Measurements from ENCODE around the gene OLA1.

Gene OLA1

DNA sequence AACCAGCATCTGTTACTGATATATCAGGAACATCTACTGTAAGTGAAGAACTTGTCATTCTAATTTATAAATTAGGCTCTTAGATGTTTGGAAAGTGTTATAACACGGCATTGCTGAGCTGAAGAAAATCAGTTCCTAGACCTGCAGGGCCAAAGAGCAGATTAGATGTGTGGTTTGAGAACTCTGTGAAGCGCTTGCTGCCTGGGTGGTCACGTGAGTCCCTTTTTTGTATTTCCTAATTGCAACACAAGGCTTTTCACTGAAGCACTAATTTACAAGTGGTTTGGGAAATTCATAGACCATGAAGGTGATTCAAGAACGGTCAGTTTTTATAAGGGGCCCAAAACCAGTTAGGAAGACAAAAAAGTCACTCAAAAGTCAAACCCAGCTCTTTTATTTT is 176.3 kb downstream of the OLA1 start:
- Histone ChIP-seq H3K4me3 (ENCODE audit: low read length) (no peak overlapping the region), H3K27me3 (ENCODE audit: control insufficient read depth, insufficient read depth, low read length) (no peaks in the 10 kb centered on the region), H3K9me3 (ENCODE audit: control insufficient read depth, insufficient read depth, low read length) (no peaks in the 10 kb centered on the region), H3K36me3 (ENCODE audit: control insufficient read depth, insufficient read depth, low read length) (no peaks in the 10 kb centered on the region), H3K4me1 (ENCODE audit: control insufficient read depth, insufficient read depth, low read length) (no peaks in the 10 kb centered on the region), H3K27ac (ENCODE audit: low read length) (no peak overlapping the region)
- no peak for DNase-seq (ENCODE audit: low read depth, low spot score)
- no CpG with 5 or more reads among the region's 4 CpGs for WGBS (ENCODE audit: insufficient coverage, insufficient read length)

DNA sequence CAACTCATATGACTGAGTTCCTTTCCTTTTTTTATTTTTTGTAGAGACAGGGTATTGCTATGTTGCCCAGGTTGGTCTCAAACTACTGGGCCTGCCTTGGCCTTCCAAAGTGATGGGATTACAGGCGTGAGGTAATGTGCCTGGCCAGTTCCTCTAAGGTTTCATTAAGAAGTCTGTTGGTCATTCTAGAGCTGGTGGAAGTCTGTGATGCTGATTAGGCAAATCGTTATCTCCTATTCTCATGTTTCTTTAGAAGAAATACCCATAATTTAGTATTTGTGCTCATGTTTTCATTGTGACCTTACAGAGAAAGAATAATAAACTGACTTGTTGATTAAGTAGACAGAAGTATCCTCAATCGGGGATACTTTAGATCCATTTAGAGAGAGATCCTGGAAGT is 177.0 kb downstream of the OLA1 start:
- no peak for DNase-seq (ENCODE audit: low read depth, low spot score)
- Histone ChIP-seq H3K36me3 (ENCODE audit: control insufficient read depth, insufficient read depth, low read length) (no peaks in the 10 kb centered on the region), H3K4me3 (ENCODE audit: low read length) (no peak overlapping the region), H3K4me1 (ENCODE audit: control insufficient read depth, insufficient read depth, low read length) (no peaks in the 10 kb centered on the region), H3K27me3 (ENCODE audit: control insufficient read depth, insufficient read depth, low read length) (no peaks in the 10 kb centered on the region), H3K27ac (ENCODE audit: low read length) (no peak overlapping the region), H3K9me3 (ENCODE audit: control insufficient read depth, insufficient read depth, low read length) (no peaks in the 10 kb centered on the region)
- no CpG with 5 or more reads among the region's 3 CpGs for WGBS (ENCODE audit: insufficient coverage, insufficient read length)

DNA sequence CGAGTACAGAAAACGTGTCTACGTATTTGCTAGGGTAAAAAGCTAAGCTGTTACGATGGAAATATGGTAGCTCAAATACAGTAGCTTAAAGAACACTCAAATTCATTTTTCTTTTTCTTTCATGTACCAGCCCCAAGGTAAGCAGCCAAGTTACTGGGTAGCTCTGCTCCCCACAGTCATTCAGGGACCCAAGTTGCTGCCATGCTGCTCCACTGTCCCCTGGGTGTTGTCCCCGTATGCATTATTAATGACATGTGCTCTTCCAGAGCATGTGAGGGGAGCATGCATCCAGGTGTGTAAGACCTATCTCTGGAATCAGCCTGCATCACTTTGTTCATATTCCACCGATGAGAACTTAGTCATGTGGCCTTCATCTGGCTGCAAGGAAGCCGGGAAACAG is 178.1 kb downstream of the OLA1 start:
- Histone ChIP-seq H3K27me3 (ENCODE audit: control insufficient read depth, insufficient read depth, low read length) (no peaks in the 10 kb centered on the region), H3K9me3 (ENCODE audit: control insufficient read depth, insufficient read depth, low read length) (no peaks in the 10 kb centered on the region), H3K36me3 (ENCODE audit: control insufficient read depth, insufficient read depth, low read length) (no peaks in the 10 kb centered on the region), H3K27ac (ENCODE audit: low read length) (no peak overlapping the region), H3K4me1 (ENCODE audit: control insufficient read depth, insufficient read depth, low read length) (no peaks in the 10 kb centered on the region), H3K4me3 (ENCODE audit: low read length) (no peak overlapping the region)
- DNase-seq (ENCODE audit: low read depth, low spot score), result no peak
- no CpG with 5 or more reads among the region's 7 CpGs for WGBS (ENCODE audit: insufficient coverage, insufficient read length)

DNA sequence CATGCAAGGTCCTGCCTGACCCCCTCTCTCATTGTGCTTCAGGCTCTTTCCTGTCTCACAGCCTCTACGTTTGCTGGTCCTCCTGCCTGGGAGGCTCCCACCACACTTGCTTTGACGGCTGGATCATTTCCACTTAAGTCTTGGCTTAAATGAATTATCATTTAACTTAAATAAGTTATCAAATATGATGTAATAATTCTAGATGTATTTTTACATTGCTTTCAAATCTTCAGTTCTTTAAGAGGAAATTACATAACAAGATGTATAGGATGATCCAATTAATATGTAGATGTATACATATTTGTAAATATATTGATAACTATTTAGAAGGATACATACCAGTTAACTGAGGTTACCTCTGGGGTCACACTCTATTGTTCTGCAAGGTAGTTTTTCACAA is 180.5 kb downstream of the OLA1 start:
- no peak overlapping the region for H3K4me3 ChIP-seq (ENCODE audit: low read length)
- no peaks in the 10 kb centered on the region for H3K36me3 ChIP-seq (ENCODE audit: control insufficient read depth, insufficient read depth, low read length)
- no peak overlapping the region for H3K27ac ChIP-seq (ENCODE audit: low read length)
- H3K27me3 ChIP-seq (ENCODE audit: control insufficient read depth, insufficient read depth, low read length), result no peaks in the 10 kb centered on the region
- no peaks in the 10 kb centered on the region; the same call in 1 of the 2 replicates for H3K4me1 ChIP-seq (ENCODE audit: control insufficient read depth, insufficient read depth, low read length)
- DNase-seq (ENCODE audit: low read depth, low spot score), result no peak
- no peaks in the 10 kb centered on the region for H3K9me3 ChIP-seq (ENCODE audit: control insufficient read depth, insufficient read depth, low read length)
- no CpG with 5 or more reads among the region's 2 CpGs for WGBS (ENCODE audit: insufficient coverage, insufficient read length)

DNA sequence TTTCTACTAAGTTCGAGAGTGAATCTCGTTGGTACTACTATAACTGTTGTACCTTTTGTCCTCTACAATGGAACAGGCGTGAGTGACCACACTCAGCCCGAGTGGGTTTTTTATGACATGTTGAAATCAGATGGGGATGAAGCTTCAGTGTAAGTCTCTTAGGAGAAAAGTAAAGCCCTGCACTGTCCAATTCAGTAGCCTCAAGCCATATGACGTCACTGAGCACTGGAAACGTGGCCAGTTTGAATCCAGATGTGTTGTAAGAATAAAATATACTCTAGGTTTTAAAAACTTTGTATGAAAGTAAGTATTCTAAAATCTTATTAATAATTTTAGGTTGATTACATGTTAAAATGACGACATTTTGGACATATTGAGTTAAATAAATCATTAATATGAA is 181.5 kb downstream of the OLA1 start:
- no peaks in the 10 kb centered on the region; the same call in 1 of the 2 replicates for H3K4me1 ChIP-seq (ENCODE audit: control insufficient read depth, insufficient read depth, low read length)
- no peak overlapping the region for H3K4me3 ChIP-seq (ENCODE audit: low read length)
- DNase-seq (ENCODE audit: low read depth, low spot score), result no peak
- H3K9me3 ChIP-seq (ENCODE audit: control insufficient read depth, insufficient read depth, low read length), result no peaks in the 10 kb centered on the region
- WGBS (ENCODE audit: insufficient coverage, insufficient read length), result no CpG with 5 or more reads among the region's 7 CpGs
- H3K27ac ChIP-seq (ENCODE audit: low read length), result no peak overlapping the region
- H3K36me3 ChIP-seq (ENCODE audit: control insufficient read depth, insufficient read depth, low read length), result no peaks in the 10 kb centered on the region
- H3K27me3 ChIP-seq (ENCODE audit: control insufficient read depth, insufficient read depth, low read length), result no peaks in the 10 kb centered on the region

DNA sequence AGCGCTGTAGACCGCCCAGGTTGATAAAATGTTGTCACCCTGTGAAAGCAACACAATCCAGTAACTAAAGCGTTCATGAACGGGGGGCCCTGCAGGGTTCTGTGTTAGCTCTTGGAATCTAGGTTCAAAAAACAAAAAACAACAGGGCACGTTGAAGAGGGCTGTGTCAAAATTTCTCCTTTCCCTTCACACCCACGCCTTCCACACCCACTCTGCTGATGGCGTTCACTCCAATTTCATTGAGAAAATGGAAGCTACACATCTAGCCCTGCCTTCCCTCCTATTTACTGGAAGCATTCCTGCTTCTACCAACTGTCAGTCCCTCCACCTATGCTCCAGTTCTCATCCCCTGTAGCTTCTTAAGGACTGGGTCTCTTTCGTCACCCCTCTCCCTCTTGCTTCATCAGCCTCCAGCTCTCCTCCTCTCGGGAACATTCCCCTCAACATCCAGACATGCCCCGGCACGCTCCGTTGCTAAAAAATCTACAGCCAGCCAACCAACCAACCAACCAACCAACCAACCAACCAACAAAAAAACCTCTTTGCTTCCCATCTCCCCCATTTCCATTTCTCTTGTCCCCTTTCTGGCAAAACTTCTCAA is 184.7 kb downstream of the OLA1 start:
- no CpG with 5 or more reads among the region's 12 CpGs for WGBS (ENCODE audit: insufficient coverage, insufficient read length)
- no peak overlapping the region for H3K4me3 ChIP-seq (ENCODE audit: low read length)
- no peaks in the 10 kb centered on the region for H3K27me3 ChIP-seq (ENCODE audit: control insufficient read depth, insufficient read depth, low read length)
- H3K36me3 ChIP-seq (ENCODE audit: control insufficient read depth, insufficient read depth, low read length), result no peaks in the 10 kb centered on the region
- H3K27ac ChIP-seq (ENCODE audit: low read length), result no peak overlapping the region
- no peaks in the 10 kb centered on the region for H3K9me3 ChIP-seq (ENCODE audit: control insufficient read depth, insufficient read depth, low read length)
- no peak for DNase-seq (ENCODE audit: low read depth, low spot score)
- H3K4me1 ChIP-seq (ENCODE audit: control insufficient read depth, insufficient read depth, low read length), result no peaks in the 10 kb centered on the region; the same call in 1 of the 2 replicates

DNA sequence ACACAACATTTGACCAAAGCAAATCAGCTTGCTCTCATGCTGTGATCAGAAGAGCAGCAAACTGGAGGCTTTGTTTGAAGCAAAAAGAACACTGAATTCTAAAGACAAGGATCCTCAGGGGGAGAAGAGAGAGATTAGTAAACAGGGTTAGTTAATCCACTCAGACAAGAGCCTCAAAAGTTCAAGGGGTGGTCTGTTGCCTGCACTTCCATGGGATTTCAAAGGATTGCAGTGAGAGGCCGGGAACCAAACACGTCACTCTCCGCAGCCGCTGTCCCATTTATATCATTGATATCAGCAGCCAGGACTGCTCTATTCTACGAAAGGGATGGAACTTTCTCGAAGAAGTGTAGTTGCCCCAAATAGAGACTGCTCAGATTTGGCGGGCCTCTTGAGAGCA is 185.4 kb downstream of the OLA1 start:
- Histone ChIP-seq H3K27ac (ENCODE audit: low read length) (no peak overlapping the region), H3K4me3 (ENCODE audit: low read length) (no peak overlapping the region), H3K9me3 (ENCODE audit: control insufficient read depth, insufficient read depth, low read length) (no peaks in the 10 kb centered on the region), H3K4me1 (ENCODE audit: control insufficient read depth, insufficient read depth, low read length) (no peaks in the 10 kb centered on the region; the same call in 1 of the 2 replicates), H3K27me3 (ENCODE audit: control insufficient read depth, insufficient read depth, low read length) (no peaks in the 10 kb centered on the region), H3K36me3 (ENCODE audit: control insufficient read depth, insufficient read depth, low read length) (no peaks in the 10 kb centered on the region)
- WGBS (ENCODE audit: insufficient coverage, insufficient read length), result no CpG with 5 or more reads among the region's 7 CpGs
- no peak for DNase-seq (ENCODE audit: low read depth, low spot score)

DNA sequence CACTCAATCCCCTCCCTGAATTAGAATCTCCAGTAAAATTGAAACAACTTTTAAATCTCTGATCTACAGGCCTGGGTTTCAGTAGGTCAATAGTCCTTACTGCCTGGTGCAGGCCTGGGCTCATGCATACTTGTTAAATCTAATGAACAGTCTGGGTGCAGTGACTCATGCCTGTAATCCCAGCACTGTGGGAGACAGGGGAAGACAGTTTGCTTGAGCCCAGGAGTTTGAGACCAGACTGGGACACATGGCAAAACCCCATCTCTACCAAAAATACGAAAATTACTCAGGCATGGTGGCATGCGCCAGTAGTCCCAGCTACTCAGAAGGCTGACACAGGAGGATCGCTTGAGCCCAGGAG is 188.5 kb downstream of the OLA1 start:
- Histone ChIP-seq H3K27me3 (ENCODE audit: control insufficient read depth, insufficient read depth, low read length) (no peaks in the 10 kb centered on the region), H3K4me3 (ENCODE audit: low read length) (no peak overlapping the region), H3K27ac (ENCODE audit: low read length) (no peak overlapping the region), H3K9me3 (ENCODE audit: control insufficient read depth, insufficient read depth, low read length) (no peaks in the 10 kb centered on the region), H3K4me1 (ENCODE audit: control insufficient read depth, insufficient read depth, low read length) (no peaks in the 10 kb centered on the region; the same call in 1 of the 2 replicates), H3K36me3 (ENCODE audit: control insufficient read depth, insufficient read depth, low read length) (no peaks in the 10 kb centered on the region)
- no peak for DNase-seq (ENCODE audit: low read depth, low spot score)
- WGBS (ENCODE audit: insufficient coverage, insufficient read length), result no CpG with 5 or more reads among the region's 3 CpGs

DNA sequence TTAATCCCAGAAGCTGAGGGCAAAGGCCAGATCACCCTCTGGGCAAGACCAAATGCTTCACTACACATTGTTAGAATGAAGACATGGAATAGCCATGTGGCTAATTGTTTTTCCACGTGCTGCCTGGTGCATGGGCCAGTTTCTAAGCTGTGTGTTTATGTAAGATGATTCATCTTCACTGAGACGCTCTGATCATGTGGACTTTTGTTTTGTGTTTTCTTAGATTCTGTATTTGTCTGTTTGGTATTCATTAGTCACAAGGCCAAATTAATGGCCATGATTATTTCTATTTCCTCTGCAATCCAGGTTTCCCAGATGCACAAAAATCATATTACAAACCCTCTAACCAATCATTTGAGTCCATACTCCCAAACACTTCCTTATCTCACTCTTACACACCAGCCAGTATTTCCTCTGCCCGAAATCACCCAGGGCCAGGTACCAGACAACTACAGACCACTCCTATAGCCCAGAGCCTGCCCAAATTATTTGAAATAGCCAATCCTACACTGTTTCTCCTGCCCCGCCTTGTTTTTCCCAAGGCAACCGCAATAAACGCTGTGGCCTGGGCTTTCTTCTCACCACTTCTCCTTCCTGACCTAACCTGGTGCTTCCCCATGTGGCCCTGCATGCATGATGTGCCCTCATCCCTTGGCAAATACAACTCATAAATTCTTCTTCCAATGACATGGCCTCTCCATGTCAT is 189.0 kb downstream of the OLA1 start:
- no peaks in the 10 kb centered on the region for H3K36me3 ChIP-seq (ENCODE audit: control insufficient read depth, insufficient read depth, low read length)
- WGBS (ENCODE audit: insufficient coverage, insufficient read length), result no CpG with 5 or more reads among the region's 6 CpGs
- H3K4me1 ChIP-seq (ENCODE audit: control insufficient read depth, insufficient read depth, low read length), result no peaks in the 10 kb centered on the region; the same call in 1 of the 2 replicates
- no peaks in the 10 kb centered on the region for H3K27me3 ChIP-seq (ENCODE audit: control insufficient read depth, insufficient read depth, low read length)
- DNase-seq (ENCODE audit: low read depth, low spot score), result no peak
- no peaks in the 10 kb centered on the region for H3K9me3 ChIP-seq (ENCODE audit: control insufficient read depth, insufficient read depth, low read length)
- no peak overlapping the region for H3K27ac ChIP-seq (ENCODE audit: low read length)
- no peak overlapping the region for H3K4me3 ChIP-seq (ENCODE audit: low read length)

DNA sequence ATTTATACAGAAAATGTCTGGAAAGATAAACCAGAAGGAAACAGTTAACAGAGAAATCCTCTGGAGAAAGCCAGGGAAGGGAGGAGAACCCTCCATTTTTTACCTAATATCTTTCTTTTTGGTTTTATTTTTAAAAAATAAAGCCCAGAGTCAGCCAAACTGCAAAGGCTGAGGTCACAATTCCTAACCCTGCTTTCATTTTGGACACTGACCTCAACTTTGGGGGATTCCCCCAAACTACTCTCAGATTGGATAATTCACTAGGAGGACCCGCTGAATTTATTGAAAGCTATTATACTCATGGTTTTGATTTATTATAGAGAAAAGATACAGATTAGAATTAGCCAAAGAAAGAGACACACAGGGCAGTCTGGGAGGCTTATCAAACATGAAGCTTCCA is 189.9 kb downstream of the OLA1 start:
- Histone ChIP-seq H3K4me3 (ENCODE audit: low read length) (no peak overlapping the region), H3K27ac (ENCODE audit: low read length) (no peak overlapping the region), H3K27me3 (ENCODE audit: control insufficient read depth, insufficient read depth, low read length) (no peaks in the 10 kb centered on the region), H3K36me3 (ENCODE audit: control insufficient read depth, insufficient read depth, low read length) (no peaks in the 10 kb centered on the region), H3K9me3 (ENCODE audit: control insufficient read depth, insufficient read depth, low read length) (no peaks in the 10 kb centered on the region), H3K4me1 (ENCODE audit: control insufficient read depth, insufficient read depth, low read length) (peaks cover 2% of the 10 kb centered on the region)
- no CpG with 5 or more reads among the region's 1 CpG for WGBS (ENCODE audit: insufficient coverage, insufficient read length)
- no peak for DNase-seq (ENCODE audit: low read depth, low spot score)

DNA sequence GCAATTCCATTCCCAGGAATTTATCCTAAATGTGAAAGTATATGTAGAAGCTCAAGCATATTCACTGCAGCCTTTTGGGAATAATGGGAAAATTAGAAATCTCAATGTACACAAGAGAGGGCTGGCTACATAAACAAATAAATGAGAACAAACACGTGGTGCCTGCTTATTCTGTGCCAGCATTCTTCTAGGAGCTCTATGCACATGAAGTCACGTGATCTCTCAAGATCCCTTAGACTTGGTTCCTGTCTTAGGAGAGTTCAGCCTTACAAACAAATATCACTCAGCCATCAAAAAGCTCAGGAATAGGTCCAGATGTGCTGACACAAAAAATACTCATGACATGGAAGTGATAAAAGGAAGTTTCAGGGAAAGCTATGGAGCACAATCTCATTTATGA is 190.3 kb downstream of the OLA1 start:
- DNase-seq (ENCODE audit: low read depth, low spot score), result no peak
- H3K36me3 ChIP-seq (ENCODE audit: control insufficient read depth, insufficient read depth, low read length), result no peaks in the 10 kb centered on the region
- H3K27me3 ChIP-seq (ENCODE audit: control insufficient read depth, insufficient read depth, low read length), result no peaks in the 10 kb centered on the region
- peaks cover 2% of the 10 kb centered on the region for H3K4me1 ChIP-seq (ENCODE audit: control insufficient read depth, insufficient read depth, low read length)
- H3K4me3 ChIP-seq (ENCODE audit: low read length), result no peak overlapping the region
- H3K27ac ChIP-seq (ENCODE audit: low read length), result no peak overlapping the region
- no CpG with 5 or more reads among the region's 2 CpGs for WGBS (ENCODE audit: insufficient coverage, insufficient read length)
- no peaks in the 10 kb centered on the region for H3K9me3 ChIP-seq (ENCODE audit: control insufficient read depth, insufficient read depth, low read length)
